ENCODE measurements around the gene KATNA1.

The KATNA1 gene

DNA sequence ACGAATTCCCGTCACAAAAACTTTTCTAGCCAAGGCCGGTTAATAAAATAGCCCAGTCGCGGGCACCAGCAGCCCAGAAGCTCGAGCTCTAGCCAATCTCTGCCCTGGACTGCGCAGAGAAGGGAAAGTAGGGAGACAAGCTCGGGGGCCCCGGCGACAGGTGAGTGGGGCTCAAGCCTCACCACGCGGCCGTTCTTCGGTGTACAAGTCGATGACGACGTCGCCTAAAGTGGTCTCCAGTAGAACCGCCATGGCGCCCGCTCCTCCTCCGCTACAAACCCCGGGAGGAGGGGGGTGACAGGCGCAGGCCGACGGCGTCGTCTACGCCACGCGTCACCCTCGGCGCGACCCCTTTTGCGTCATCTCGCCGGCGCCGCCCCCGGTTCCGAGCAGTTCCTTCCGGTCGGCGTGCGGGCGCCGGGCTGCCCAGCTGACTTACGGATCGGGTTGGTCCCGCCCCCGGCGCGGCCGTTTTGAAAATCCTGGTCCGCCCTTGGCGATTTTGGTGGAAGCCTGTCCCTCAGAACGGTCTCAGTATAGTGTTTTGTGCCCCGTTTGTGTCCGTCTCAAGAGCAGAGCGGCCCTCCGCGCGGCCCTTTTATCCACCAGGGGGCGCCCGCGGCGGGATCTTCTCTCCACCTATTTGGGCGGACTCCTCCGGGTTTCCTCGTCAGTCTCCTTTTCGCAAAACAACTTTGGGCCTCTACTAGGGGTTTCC lies 102.6 kb downstream of the KATNA1 start, which contains the start of gene PPIL4:
PPIL4 (minus strand) TSS at position 290 of the 718 bp plus-strand sequence; CDS start at position 252, 38 bp downstream.
- H3K4me1 ChIP-seq (ENCODE audit: control insufficient read depth in 1 of 2, insufficient read depth in 2 of 2, low read length in 2 of 2), result peaks cover 15 to 18% of the 10 kb centered on the region in 2 donors
- H3K9me3 ChIP-seq (ENCODE audit: control insufficient read depth in 1 of 2, low read length in 2 of 2), result no peaks in the 10 kb centered on the region
- H3K36me3 ChIP-seq (ENCODE audit: control insufficient read depth in 1 of 2, insufficient read depth in 2 of 2, low read length in 2 of 2), result peaks cover 0 to under 1% of the 10 kb centered on the region in 2 donors

DNA sequence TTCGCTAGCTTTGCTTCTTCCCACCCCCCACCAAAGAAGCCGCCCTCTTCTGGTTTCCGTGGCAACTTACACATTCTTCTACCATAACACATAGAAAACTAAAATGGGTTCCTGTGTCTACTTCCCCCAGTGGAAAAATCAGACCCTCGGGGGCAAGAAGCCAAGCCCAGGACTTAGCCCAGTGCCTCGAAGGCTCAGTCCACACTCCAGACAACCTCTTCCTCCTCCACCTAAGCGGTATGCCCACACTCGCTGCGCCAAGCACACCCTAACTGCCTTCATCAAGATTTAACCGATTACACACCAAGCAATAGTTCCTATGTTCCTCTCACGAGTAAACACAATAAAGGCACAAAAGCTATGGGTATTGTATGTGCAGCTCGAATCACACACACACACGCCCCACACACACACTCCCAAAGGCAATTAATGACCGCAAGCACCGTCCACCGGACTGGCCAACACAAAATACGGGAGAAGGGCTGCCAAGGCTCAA lies 103.2 kb downstream of the KATNA1 start:
- peaks cover 15 to 18% of the 10 kb centered on the region in 2 donors for H3K4me1 ChIP-seq (ENCODE audit: control insufficient read depth in 1 of 2, insufficient read depth in 2 of 2, low read length in 2 of 2)
- peaks cover under 1 to 6% of the 10 kb centered on the region in 2 donors for H3K36me3 ChIP-seq (ENCODE audit: control insufficient read depth in 1 of 2, insufficient read depth in 2 of 2, low read length in 2 of 2)
- no peaks in the 10 kb centered on the region for H3K27me3 ChIP-seq (ENCODE audit: control insufficient read depth in 1 of 2, insufficient read depth in 2 of 2, low read length in 2 of 2)
- peak overlapping the region; percentile 93 to 100 for H3K4me3 ChIP-seq (ENCODE audit: low read depth in 1 of 2, low read length in 2 of 2)
- peak overlapping the region; percentile 82 for H3K27ac ChIP-seq (ENCODE audit: low read depth, low read length)
- peak overlapping the region; percentile 97 to 99 for H3K9ac ChIP-seq (ENCODE audit: low read depth in 1 of 2, low read length in 2 of 2)
- no peaks in the 10 kb centered on the region for H3K9me3 ChIP-seq (ENCODE audit: control insufficient read depth in 1 of 2, low read length in 2 of 2)

More for the DNA sequence above, 102.6 kb downstream of the KATNA1 start, which contains the start of gene PPIL4:
- Histone ChIP-seq H3K27ac (ENCODE audit: low read depth, low read length) (peak within 1 kb of the TSS; percentile 82), H3K9ac (ENCODE audit: low read depth in 1 of 2, low read length in 2 of 2) (peak within 1 kb of the TSS; percentile 97 to 99), H3K27me3 (ENCODE audit: control insufficient read depth in 1 of 2, insufficient read depth in 2 of 2, low read length in 2 of 2) (no peaks in the 10 kb centered on the region), H3K4me3 (ENCODE audit: low read depth in 1 of 2, low read length in 2 of 2) (peak within 1 kb of the TSS; percentile 93 to 100)
